Right atrium auricular region (tissue), 2 donors: ENCODE measurements around the gene AGRN. TPM values are rescaled to one million over a fixed set of nuclear protein-coding genes. Genes with fewer than 3 reads are reported as not detected.

Experiments
- DNase-seq: peaks from one replicate; pipeline ENCODE4 v3.0.0-alpha.2; 2019; ENCODE audit warnings: low spot score
- H3K27ac ChIP-seq, 2 donors: fragments of 200-600 bp; sonication (generic); 1 replicate in 1 of 2; 2 replicates in 1 of 2; pipeline ENCODE4 v1.5.1; 2016 to 2019
- H3K27me3 ChIP-seq, 2 donors: fragments of 200-600 bp; sonication (generic); one replicate each; pipeline versions ENCODE4 v1.5.1 to v1.6.0; 2017 to 2019
- H3K36me3 ChIP-seq: fragments of 200-600 bp; sonication (generic); one replicate; pipeline ENCODE4 v1.5.1; 2016
- H3K4me1 ChIP-seq, 2 donors: fragments of 200-600 bp; sonication (generic); one replicate each; pipeline versions ENCODE4 v1.5.1 to v1.6.0; 2017 to 2019
- H3K4me3 ChIP-seq, 2 donors: fragments of 200-600 bp; sonication (generic); 1 replicate in 1 of 2; 2 replicates in 1 of 2; pipeline ENCODE4 v1.5.1; 2017 to 2019; ENCODE audit warnings: mild to moderate bottlenecking in 1 of 2, moderate library complexity in 1 of 2
- H3K9me3 ChIP-seq, 2 donors: fragments of 200-600 bp; sonication (generic); one replicate each; pipeline ENCODE4 v1.5.1; 2019
- CTCF ChIP-seq, 2 donors: fragments of 200-600 bp; sonication (generic); IDR thresholded peaks; one replicate each; pipeline ENCODE4 v1.5.1; 2019; ENCODE audit warnings: antibody characterized with exemption in 2 of 2
- total RNA-seq, 2 donors: library from RNA; depleted of rRNA; stranded (reverse); fragments of >200 nt; gene quantifications; one replicate each; pipeline ENCODE4 v1.1.0, GENCODE V29; 2016

AGRN gene
- total RNA-seq, 2 donors from 2014 or later, result 22.5 to 27.9 TPM

- Histone ChIP-seq H3K4me3 (no peak overlapping the region), H3K36me3 (no peaks in the 10 kb centered on the region), H3K27me3 (peaks cover 4 to 5% of the 10 kb centered on the region in 2 donors), H3K27ac (no peak overlapping the region), H3K9me3 (no peaks in the 10 kb centered on the region), H3K4me1 (peaks cover 0 to 53% of the 10 kb centered on the region in 2 donors)
- TF ChIP-seq CTCF (IDR thresholded peaks at IDR 0.05), result no peak
- no peak for DNase-seq
These were observed 15.5 kb downstream of the AGRN start for GRCh38 chr1:1035291-1035943.

GRCh38 chr1:1037366-1038327, 17.7 kb downstream of the AGRN start:
- Histone ChIP-seq H3K4me3 (no peak overlapping the region), H3K4me1 (peaks cover 0 to 42% of the 10 kb centered on the region in 2 donors), H3K27me3 (peaks cover 4 to 5% of the 10 kb centered on the region in 2 donors), H3K27ac (no peak overlapping the region), H3K9me3 (no peaks in the 10 kb centered on the region), H3K36me3 (no peaks in the 10 kb centered on the region)
- no peak for TF ChIP-seq CTCF (IDR thresholded peaks at IDR 0.05)
- DNase-seq, result no peak

- no peak for DNase-seq
- TF ChIP-seq CTCF (IDR thresholded peaks at IDR 0.05), result no peak
- Histone ChIP-seq H3K36me3 (no peaks in the 10 kb centered on the region), H3K27me3 (peaks cover 4 to 5% of the 10 kb centered on the region in 2 donors), H3K27ac (no peak overlapping the region), H3K4me3 (no peak overlapping the region), H3K4me1 (peaks cover 0 to 31% of the 10 kb centered on the region in 2 donors), H3K9me3 (no peaks in the 10 kb centered on the region)
These were observed 18.8 kb downstream of the AGRN start for GRCh38 chr1:1038694-1039093.

- Histone ChIP-seq H3K4me1 (peaks cover 0 to 25% of the 10 kb centered on the region in 2 donors), H3K27me3 (peaks cover 0 to 5% of the 10 kb centered on the region in 2 donors), H3K4me3 (peak overlapping the region in 1 of 2 donors; percentile 57), H3K9me3 (no peaks in the 10 kb centered on the region), H3K36me3 (no peaks in the 10 kb centered on the region), H3K27ac (no peak overlapping the region)
- DNase-seq, result no peak
- TF ChIP-seq CTCF (IDR thresholded peaks at IDR 0.05), result no peak
These were observed 19.4 kb downstream of the AGRN start for GRCh38 chr1:1039145-1039910.
